T47D (cell line): ENCODE data around the gene CELF4.

Experiments
- DNase-seq, 2 experiments: peaks; one replicate each; pipeline versions ENCODE4 v3.0.0 to v3.0.0-alpha.2; 2011 to 2012; ENCODE audit warnings: low read depth in 1 of 2, low spot score in 1 of 2
- JUND ChIP-seq: IDR thresholded peaks from 2 replicates; pipeline ENCODE4 v1.6.1; 2012; ENCODE audit warnings: low read depth
- in situ Hi-C: cut with HindIII; loops from 2 replicates; pipeline ENCODE4 v1.10.0; 2016; ENCODE audit warnings: low sequenced_read_pairs, low pct_unique_long_range_greater_than_20kb

The CELF4 gene

GRCh38 chr18:37253394-37254235 lies 312.0 kb downstream of the CELF4 start:
- in situ Hi-C loops = no loop called here

GRCh38 chr18:37252854-37253393 lies 312.7 kb downstream of the CELF4 start:
- in situ Hi-C loops = no loop called here
- no peak for DNase-seq
- no peak for TF ChIP-seq JUND

More at GRCh38 chr18:37253394-37254235, 312.0 kb downstream of the CELF4 start:
- DNase-seq = peak; percentile 21 to 22
- TF ChIP-seq JUND = no peak

DNA sequence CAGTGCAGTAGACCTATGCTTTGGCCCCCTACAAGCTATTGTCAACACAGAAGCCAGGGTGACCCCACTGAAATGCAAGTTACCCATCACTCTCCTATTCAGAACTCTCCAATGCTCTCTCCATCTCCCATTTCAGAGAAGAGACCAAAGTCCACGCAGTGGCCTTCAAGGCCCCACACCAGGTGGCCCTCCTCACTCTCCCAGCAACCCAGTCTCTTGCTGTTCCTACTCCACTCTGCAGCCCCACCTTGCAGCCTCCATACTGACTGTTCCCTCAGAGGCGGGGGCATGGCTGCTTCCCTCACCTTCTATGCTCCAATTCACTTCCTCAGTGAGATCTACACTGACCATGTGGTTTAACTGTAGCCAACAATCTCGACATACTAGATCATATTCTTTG lies 313.3 kb downstream of the CELF4 start:
- in situ Hi-C loops = no loop called here
- TF ChIP-seq JUND = no peak
- DNase-seq = no peak

DNA sequence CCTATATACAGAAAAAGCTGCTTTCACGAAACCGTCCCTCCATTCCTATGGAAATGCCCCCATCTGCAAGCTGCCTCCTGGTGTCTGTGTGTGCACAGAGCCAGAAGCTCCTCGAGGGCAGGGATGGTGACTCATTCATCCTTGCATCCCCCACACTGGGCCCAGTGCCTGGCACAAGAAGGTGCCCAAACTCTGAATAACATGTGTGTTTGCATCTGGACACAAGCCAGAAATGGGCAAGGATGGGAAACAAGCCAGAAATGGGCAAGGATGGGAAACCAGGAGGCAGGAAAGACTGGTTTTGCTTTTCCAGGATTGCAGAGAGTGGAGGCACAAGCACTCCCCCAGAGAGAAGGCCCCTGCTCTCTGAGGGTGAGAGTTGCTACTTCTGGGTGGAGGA lies 313.9 kb downstream of the CELF4 start:
- in situ Hi-C loops = no loop called here
- no peak for TF ChIP-seq JUND
- peak in 1 of 2 experiments; percentile 69 for DNase-seq

GRCh38 chr18:37249895-37250618 lies 315.5 kb downstream of the CELF4 start:
- in situ Hi-C loops = no loop called here
- TF ChIP-seq JUND = no peak
- no peak for DNase-seq

DNA sequence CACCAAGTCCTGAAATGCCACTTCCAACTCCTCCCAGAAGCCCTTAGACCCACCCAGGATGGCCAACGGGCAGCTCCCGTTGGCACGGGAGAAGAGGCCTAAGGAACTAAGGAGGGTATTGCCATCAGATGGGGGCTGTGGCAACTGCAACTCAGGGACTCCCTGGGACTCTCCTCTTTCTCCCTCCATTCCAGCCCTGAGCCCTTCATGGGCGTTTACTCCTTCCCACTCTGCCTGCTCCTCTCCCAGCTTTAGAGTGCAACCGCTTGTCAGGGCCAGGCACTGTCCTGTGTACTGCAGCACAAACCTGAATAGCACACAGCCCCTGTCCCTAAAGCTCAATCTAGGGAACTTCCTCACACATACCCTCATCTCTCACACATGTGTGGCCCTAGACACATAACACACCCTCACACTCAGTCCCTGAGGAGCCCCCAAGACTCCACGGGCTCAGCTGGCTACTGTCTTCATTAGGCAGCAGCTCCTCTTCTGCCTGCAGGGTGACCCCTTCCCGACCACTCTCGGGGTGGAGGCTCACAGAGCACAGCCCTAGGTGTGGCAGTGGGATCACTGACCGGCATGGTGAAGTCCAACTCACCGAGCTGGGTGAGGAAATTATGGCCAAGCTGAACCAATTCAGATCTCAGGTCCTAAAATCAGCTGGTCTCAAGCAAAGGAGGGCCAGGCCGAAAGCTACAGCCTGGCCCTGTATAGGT lies 316.3 kb downstream of the CELF4 start:
- DNase-seq = no peak
- no peak for TF ChIP-seq JUND
- in situ Hi-C loops = no loop called here

DNA sequence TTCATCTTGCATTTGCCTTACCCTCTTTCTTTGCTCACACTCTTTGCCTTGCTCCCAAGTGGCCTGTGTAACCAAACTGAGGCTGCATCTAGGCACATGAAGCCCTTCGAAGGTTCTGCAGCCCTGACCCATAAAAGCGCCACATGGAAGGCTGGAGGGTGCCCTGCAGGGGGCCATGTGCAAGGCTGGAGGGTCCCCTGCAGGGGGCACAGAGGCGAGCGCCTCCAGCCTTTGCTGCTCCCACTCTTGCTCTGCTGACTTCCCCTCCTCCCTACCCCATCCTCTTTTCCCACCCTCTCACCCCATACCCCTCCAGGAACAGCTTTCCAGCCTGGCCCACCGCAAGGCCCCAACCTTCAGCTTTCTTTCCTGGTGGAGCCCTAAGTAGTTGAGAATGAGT lies 317.3 kb downstream of the CELF4 start:
- in situ Hi-C loops = no loop called here
- TF ChIP-seq JUND = no peak
- DNase-seq = no peak

- in situ Hi-C loops = no loop called here
- TF ChIP-seq JUND = no peak
Observed at GRCh38 chr18:37247497-37248161, 318.0 kb downstream of the CELF4 start.

GRCh38 chr18:37246779-37247340 lies 318.7 kb downstream of the CELF4 start:
- in situ Hi-C loops = no loop called here
- TF ChIP-seq JUND = no peak
- DNase-seq = no peak

More at GRCh38 chr18:37247497-37248161, 318.0 kb downstream of the CELF4 start:
- no peak for DNase-seq

DNA sequence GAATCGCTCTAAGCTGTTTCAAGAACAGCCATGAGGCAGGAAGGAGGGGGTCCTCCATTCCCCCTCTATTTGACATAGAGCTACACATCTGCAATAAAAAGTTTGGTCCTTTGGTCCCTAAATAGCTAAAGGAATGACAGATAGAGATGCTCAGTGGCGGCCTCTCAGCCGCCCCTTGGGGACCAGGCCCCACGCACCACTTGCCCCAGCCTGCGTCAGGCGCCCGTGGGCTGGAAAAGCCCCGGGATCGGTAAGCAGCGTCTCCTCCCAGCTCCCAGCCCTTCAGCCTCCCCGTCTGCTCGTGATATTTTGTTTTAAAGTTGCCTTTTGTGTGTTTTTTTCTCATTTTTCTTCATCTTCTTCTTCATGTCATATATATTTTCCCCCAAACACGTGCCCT lies 321.0 kb downstream of the CELF4 start:
- no peak for DNase-seq
- in situ Hi-C loops = no loop called here
- TF ChIP-seq JUND = no peak

- no peak for DNase-seq
- no peak for TF ChIP-seq JUND
- in situ Hi-C loops = no loop called here
Observed at GRCh38 chr18:37243741-37244140, 321.9 kb downstream of the CELF4 start.
